HG03558 (cell line): ENCODE data around the gene DPP10.
"Not testable (repeated sequence)": the region's sequence is repeated elsewhere in the genome, so short reads cannot be mapped to it uniquely, and the experiment has no call there.

Experiments used
- ATAC-seq: cut with Tn5 transposase; IDR thresholded peaks from one replicate; pipeline ENCODE4 v1.9.1; 2021; ENCODE audit warnings: moderate number of reproducible peaks; ENCODE audit not compliant: unreplicated experiment; ENCODE audit errors: extremely low read depth

DPP10 gene

GRCh38 chr2:115359550-115359949 is 917.1 kb downstream of the DPP10 start:
- no peak for ATAC-seq

- ATAC-seq: no peak
Measured at GRCh38 chr2:115364093-115364492, 921.7 kb downstream of the DPP10 start.

GRCh38 chr2:115369400-115369799 is 927.0 kb downstream of the DPP10 start:
- no peak for ATAC-seq

GRCh38 chr2:115374981-115375380 is 932.5 kb downstream of the DPP10 start:
- no peak for ATAC-seq

- no peak for ATAC-seq
Measured at GRCh38 chr2:115384399-115384798, 942.0 kb downstream of the DPP10 start.

- no peak for ATAC-seq
Measured at GRCh38 chr2:115386465-115386864, 944.0 kb downstream of the DPP10 start.

GRCh38 chr2:115389024-115389423 is 946.6 kb downstream of the DPP10 start:
- no peak for ATAC-seq

GRCh38 chr2:115389898-115390565 is 947.6 kb downstream of the DPP10 start:
- ATAC-seq: no peak

- ATAC-seq: no peak
Measured at GRCh38 chr2:115396579-115396978, 954.1 kb downstream of the DPP10 start.

GRCh38 chr2:115400940-115401339 is 958.5 kb downstream of the DPP10 start:
- ATAC-seq: no peak

GRCh38 chr2:115412501-115412900 is 970.1 kb downstream of the DPP10 start:
- ATAC-seq: no peak

- no peak for ATAC-seq
Measured at GRCh38 chr2:115413791-115414190, 971.4 kb downstream of the DPP10 start.

GRCh38 chr2:115414466-115414865 is 972.0 kb downstream of the DPP10 start:
- no peak for ATAC-seq

GRCh38 chr2:115422004-115422634 is 979.7 kb downstream of the DPP10 start:
- ATAC-seq: no peak

- no peak for ATAC-seq
Measured at GRCh38 chr2:115427436-115427835, 985.0 kb downstream of the DPP10 start.

GRCh38 chr2:115440746-115441145 is 998.3 kb downstream of the DPP10 start:
- ATAC-seq: not testable (repeated sequence)

- no peak for ATAC-seq
Measured at GRCh38 chr2:115443539-115444185, 1001.2 kb downstream of the DPP10 start.

GRCh38 chr2:115460008-115460407 is 1017.6 kb downstream of the DPP10 start:
- ATAC-seq: no peak

- ATAC-seq: no peak
Measured at GRCh38 chr2:115480741-115481140, 1038.3 kb downstream of the DPP10 start.

- no peak for ATAC-seq
Measured at GRCh38 chr2:115481842-115482241, 1039.4 kb downstream of the DPP10 start.

GRCh38 chr2:115483666-115484065 is 1041.2 kb downstream of the DPP10 start:
- no peak for ATAC-seq

- no peak for ATAC-seq
Measured at GRCh38 chr2:115484486-115484885, 1042.0 kb downstream of the DPP10 start.
